UCSD-AML1 (cell line): Measurements from ENCODE around the gene ARG2.
A peak's percentile ranks its signal among the peaks of the same experiment; 100 is the strongest.

ENCODE experiments used
- DNase-seq: peaks from one replicate; lab custom pipeline; 2025; ENCODE audit not compliant: unreplicated experiment; lab: John Stamatoyannopoulos, UW

Gene ARG2

GRCh38 chr14:67680121-67680602 is 60.4 kb downstream of the ARG2 start:
- no peak for DNase-seq

GRCh38 chr14:67680941-67681340 is 61.2 kb downstream of the ARG2 start:
- DNase-seq: peak; percentile 17

- no peak for DNase-seq
Observed at GRCh38 chr14:67683842-67684241, 64.1 kb downstream of the ARG2 start.

- no peak for DNase-seq
Observed at GRCh38 chr14:67690011-67690410, 70.3 kb downstream of the ARG2 start.

GRCh38 chr14:67694791-67695393 is 75.2 kb downstream of the ARG2 start:
- DNase-seq: peak; percentile 66

GRCh38 chr14:67695394-67695949 is 75.8 kb downstream of the ARG2 start, which contains the start of gene RDH11:
Gene RDH11, minus strand, starts transcription at chr14:67695764. Its CDS starts 61 bp downstream, at chr14:67695703.
- peak; percentile 83 for DNase-seq

- no peak for DNase-seq
Observed at GRCh38 chr14:67697006-67697405, 77.3 kb downstream of the ARG2 start.

- DNase-seq: no peak
Observed at GRCh38 chr14:67698179-67698578, 78.5 kb downstream of the ARG2 start.
